ENCODE measurements around the gene SLC6A3. TPM values are rescaled to one million over a fixed set of nuclear protein-coding genes. Genes with fewer than 3 reads are reported as not detected.

Gene SLC6A3
- total RNA-seq, 2 experiments from 2014 or later, result not detected

GRCh38 chr5:1363581-1363980 lies 81.7 kb downstream of the SLC6A3 start:
- Histone ChIP-seq H4K20me1 (ENCODE audit: insufficient read depth, low read length) (no peaks in the 10 kb centered on the region), H3K4me1 (ENCODE audit: insufficient read depth, low read length, poor library complexity, severe bottlenecking) (peaks cover 35% of the 10 kb centered on the region), H3K4me2 (ENCODE audit: low read length) (no peak overlapping the region), H2AFZ (ENCODE audit: low read length) (no peak overlapping the region), H3K36me3 (ENCODE audit: insufficient read depth, low read length) (no peaks in the 10 kb centered on the region), H3K9me2 (ENCODE audit: insufficient read depth, low read length) (no peaks in the 10 kb centered on the region), H3K79me2 (ENCODE audit: insufficient read depth, low read depth, low read length) (no peaks in the 10 kb centered on the region), H3K4me3 (ENCODE audit: low read depth, low read length, poor library complexity, severe bottlenecking) (no peak overlapping the region), H3K27ac (ENCODE audit: low read depth, low read length, poor library complexity, severe bottlenecking) (no peak overlapping the region), H3K9me3 (ENCODE audit: low read length) (no peaks in the 10 kb centered on the region)
- BruUV-seq (replicated peaks), result no TSS peak
- CTCF ChIA-PET (ENCODE audit: unreplicated experiment), result interaction anchor here (0.6 kb wide), 1 partner anchor 15 kb away, joined by 3 read pairs; no protein-coding TSS in a partner anchor
- intact Hi-C loops (cut with micrococcal nuclease; ENCODE audit: unreplicated experiment), result no loop called here
- POLR2A ChIA-PET, result interaction anchor here (1.3 kb wide), 1 partner anchor 9 kb away, joined by 4 read pairs; no protein-coding TSS in a partner anchor
- no peak for DNase-seq (ENCODE audit: low spot score)
- TF ChIP-seq CTCF (conservative IDR thresholded peaks at IDR 0.05; ENCODE audit: low read length) (no peak), EZH2phosphoT487 (IDR thresholded peaks at IDR 0.05; ENCODE audit: borderline replicate concordance, low read depth, low read length) (no peak)

DNA sequence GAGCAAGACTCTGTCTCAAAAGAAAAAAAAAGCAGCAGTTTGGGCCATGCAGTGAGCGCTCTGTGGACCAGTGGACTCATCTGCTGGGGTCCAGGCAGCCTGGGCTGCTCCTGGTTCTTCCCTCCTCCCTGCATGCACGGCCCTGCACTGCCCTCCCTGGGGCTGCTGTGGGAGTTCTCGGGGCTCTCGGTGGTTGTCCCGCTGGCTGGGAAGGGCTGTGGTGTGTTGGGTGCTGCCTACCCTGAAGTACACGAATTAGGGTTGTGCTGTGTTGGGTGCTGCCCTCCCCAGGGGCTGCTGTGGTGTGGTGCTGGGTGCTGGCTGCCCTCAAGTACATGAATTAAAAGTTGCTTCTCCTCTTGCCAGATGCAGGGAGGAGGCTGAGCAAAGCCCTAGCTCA lies 82.1 kb downstream of the SLC6A3 start:
- H3K9me3 ChIP-seq (ENCODE audit: low read length), result no peaks in the 10 kb centered on the region
- ChIA-PET POLR2A (interaction anchor here (1.3 kb wide), 1 partner anchor 8 kb away, joined by 4 read pairs; no protein-coding TSS in a partner anchor), CTCF (ENCODE audit: unreplicated experiment) (no interaction called here)
- peak; percentile 18; the same call in 1 of the 2 replicates for TF ChIP-seq CTCF (conservative IDR thresholded peaks at IDR 0.05; ENCODE audit: low read length)
- no peak for TF ChIP-seq EZH2phosphoT487 (IDR thresholded peaks at IDR 0.05; ENCODE audit: borderline replicate concordance, low read depth, low read length)
- no peaks in the 10 kb centered on the region for H3K36me3 ChIP-seq (ENCODE audit: insufficient read depth, low read length)
- H2AFZ ChIP-seq (ENCODE audit: low read length), result no peak overlapping the region
- H3K4me2 ChIP-seq (ENCODE audit: low read length), result peak overlapping the region; percentile 19; the same call in 1 of the 2 replicates
- H3K79me2 ChIP-seq (ENCODE audit: insufficient read depth, low read depth, low read length), result no peaks in the 10 kb centered on the region
- H3K4me3 ChIP-seq (ENCODE audit: low read depth, low read length, poor library complexity, severe bottlenecking), result no peak overlapping the region
- no peaks in the 10 kb centered on the region for H3K9me2 ChIP-seq (ENCODE audit: insufficient read depth, low read length)
- no TSS peak for BruUV-seq (replicated peaks)
- intact Hi-C loops (cut with micrococcal nuclease; ENCODE audit: unreplicated experiment), result no loop called here
- H3K4me1 ChIP-seq (ENCODE audit: insufficient read depth, low read length, poor library complexity, severe bottlenecking), result peaks cover 35% of the 10 kb centered on the region
- H3K27ac ChIP-seq (ENCODE audit: low read depth, low read length, poor library complexity, severe bottlenecking), result no peak overlapping the region
- H4K20me1 ChIP-seq (ENCODE audit: insufficient read depth, low read length), result no peaks in the 10 kb centered on the region
- peak; percentile 22 for DNase-seq (ENCODE audit: low spot score)

GRCh38 chr5:1362242-1363015 lies 82.8 kb downstream of the SLC6A3 start:
- H2AFZ ChIP-seq (ENCODE audit: low read length), result no peak overlapping the region
- intact Hi-C loops (cut with micrococcal nuclease; ENCODE audit: unreplicated experiment), result no loop called here
- no peak for TF ChIP-seq CTCF (conservative IDR thresholded peaks at IDR 0.05; ENCODE audit: low read length)
- TF ChIP-seq EZH2phosphoT487 (IDR thresholded peaks at IDR 0.05; ENCODE audit: borderline replicate concordance, low read depth, low read length), result no peak
- ChIA-PET POLR2A (interaction anchor here (0.6 kb wide), 1 partner anchor 236 kb away, joined by 4 read pairs; no protein-coding TSS in a partner anchor), CTCF (ENCODE audit: unreplicated experiment) (no interaction called here)
- H3K4me2 ChIP-seq (ENCODE audit: low read length), result peak overlapping the region; percentile 19; the same call in 1 of the 2 replicates
- no peaks in the 10 kb centered on the region for H4K20me1 ChIP-seq (ENCODE audit: insufficient read depth, low read length)
- no peaks in the 10 kb centered on the region for H3K36me3 ChIP-seq (ENCODE audit: insufficient read depth, low read length)
- no peaks in the 10 kb centered on the region for H3K79me2 ChIP-seq (ENCODE audit: insufficient read depth, low read depth, low read length)
- H3K9me3 ChIP-seq (ENCODE audit: low read length), result no peaks in the 10 kb centered on the region
- no peak for DNase-seq (ENCODE audit: low spot score)
- BruUV-seq (replicated peaks), result no TSS peak
- H3K9me2 ChIP-seq (ENCODE audit: insufficient read depth, low read length), result no peaks in the 10 kb centered on the region
- H3K4me3 ChIP-seq (ENCODE audit: low read depth, low read length, poor library complexity, severe bottlenecking), result no peak overlapping the region
- H3K4me1 ChIP-seq (ENCODE audit: insufficient read depth, low read length, poor library complexity, severe bottlenecking), result peaks cover 30% of the 10 kb centered on the region
- no peak overlapping the region for H3K27ac ChIP-seq (ENCODE audit: low read depth, low read length, poor library complexity, severe bottlenecking)

All from OCI-LY7 (cell line).